NCI-H1417 treated with DMSO at 0.1 percent for 48 hours (cell line): ENCODE results near the gene DCANP1.

Experiments
- DNase-seq: peaks from one replicate; lab custom pipeline; 2025; lab: John Stamatoyannopoulos, UW

The DCANP1 gene

DNA sequence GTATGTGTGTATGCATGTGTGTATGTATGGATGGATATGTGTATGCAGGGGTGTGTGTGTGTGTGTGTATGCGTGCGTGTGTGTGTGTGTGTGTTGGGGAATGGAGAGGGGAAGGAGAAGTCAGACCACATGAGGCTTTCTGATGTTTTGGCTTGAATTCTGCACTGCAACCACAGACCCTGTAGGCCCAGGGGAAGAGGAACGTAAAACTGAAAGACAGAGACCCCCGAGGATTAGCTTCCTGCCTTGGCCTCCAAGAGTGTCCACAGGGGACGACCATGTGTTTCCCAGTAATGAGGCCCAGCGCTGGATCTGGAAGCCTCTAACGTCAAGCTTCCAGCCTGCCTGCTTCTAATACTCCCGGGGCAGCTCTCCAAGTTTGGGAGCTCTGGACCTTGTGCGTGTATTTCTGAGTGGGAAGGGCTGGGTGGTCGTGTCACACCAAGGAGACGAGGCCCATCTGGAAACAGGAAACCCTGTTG lies 5.8 kb downstream of the DCANP1 start:
- DNase-seq = no peak

DNA sequence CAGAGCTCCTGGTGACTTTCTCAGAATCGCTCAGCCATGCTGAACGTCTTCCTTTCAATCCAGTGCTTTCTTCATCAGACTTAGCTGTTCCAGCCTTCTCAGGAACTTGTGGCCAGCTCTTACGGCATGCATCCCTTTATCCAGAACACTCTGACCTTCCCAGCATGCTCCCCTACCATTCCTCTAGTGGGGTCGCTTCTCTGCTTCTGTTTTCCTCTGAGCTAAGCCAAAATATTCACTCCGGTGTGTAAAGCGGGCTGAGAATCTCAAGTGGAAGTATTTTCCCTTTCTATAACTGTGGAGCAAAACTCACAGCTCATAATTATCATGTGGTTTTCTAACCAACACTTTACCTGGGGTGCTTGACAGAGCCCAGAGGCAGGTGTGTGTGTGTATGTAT lies 6.2 kb downstream of the DCANP1 start:
- no peak for DNase-seq

DNA sequence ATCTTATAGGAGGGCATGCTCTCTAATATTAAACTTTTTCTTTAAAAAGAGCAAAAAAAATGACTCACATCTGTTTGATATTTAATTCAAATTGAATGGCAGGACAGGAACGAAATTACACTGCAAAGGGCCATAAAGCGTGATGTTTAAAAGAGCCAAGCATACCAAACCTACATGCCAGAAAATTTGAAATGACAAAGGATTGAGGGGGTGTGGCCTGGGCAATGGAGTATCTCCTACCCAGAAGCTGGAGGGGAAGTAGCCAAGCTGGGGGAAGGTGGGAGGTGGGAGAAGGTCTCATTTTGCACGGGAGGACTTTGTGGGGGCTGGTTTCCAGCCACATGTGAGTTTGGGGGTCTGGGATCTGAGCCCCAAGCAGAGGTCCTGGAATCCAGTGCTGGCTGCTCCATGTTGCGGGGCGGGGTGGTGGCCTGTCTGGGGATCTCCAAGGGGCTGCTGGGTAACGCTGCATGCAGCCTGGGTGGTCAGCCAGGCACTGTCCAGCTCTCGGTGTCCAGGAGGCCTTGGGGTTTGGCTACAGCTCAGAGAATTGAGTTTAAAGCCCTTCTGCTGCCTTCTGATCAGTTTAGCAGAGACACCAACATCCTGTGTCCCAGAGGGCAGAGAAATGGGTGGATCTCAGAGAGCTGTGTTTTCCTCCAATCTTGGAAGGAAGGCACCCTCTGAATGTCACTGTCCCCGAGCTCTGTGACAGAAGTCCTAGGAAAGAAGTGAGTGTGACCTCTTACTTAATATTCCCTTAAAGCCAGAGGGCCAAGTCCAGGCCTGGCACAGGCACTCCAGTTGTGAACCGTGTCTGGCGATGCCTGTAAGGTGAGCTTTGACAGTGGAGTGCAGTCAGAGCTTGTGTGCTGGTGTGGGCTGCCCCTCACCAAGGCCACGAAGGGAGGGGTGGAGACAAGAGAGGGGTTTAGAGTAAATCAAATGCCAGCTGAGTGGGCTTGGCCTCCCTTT lies 7.6 kb downstream of the DCANP1 start:
- DNase-seq = no peak

GRCh38 chr5:135438636-135439221 lies 8.4 kb downstream of the DCANP1 start:
- no peak for DNase-seq

- no peak for DNase-seq
Observed at GRCh38 chr5:135437796-135438560, 9.2 kb downstream of the DCANP1 start.

GRCh38 chr5:135437422-135437795 lies 9.7 kb downstream of the DCANP1 start:
- DNase-seq = no peak

DNA sequence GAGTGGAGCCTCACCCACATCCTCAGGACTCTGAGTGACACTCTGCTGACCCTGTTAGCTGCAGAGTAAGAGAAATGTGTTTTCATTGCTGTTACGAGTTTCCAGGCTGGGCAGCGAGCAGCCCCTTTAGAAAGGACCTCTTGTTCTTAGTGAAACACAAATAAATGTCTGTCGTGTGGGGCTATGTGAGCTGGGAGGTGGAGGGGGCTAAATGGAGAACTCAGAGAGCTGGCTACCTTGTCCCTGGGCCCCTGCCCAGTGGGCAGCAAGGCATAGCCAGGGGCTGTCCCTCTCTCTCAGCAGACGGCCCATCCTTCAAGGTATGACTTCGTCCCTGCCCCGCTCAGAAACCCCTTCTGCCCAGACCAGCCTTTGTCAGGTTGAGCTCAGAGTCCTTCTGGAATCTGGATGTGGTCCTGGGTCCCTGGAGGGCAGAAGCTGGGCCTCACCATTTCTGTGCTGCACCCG lies 10.2 kb downstream of the DCANP1 start:
- DNase-seq = no peak

GRCh38 chr5:135435467-135436330 lies 11.4 kb downstream of the DCANP1 start:
- DNase-seq = no peak

DNA sequence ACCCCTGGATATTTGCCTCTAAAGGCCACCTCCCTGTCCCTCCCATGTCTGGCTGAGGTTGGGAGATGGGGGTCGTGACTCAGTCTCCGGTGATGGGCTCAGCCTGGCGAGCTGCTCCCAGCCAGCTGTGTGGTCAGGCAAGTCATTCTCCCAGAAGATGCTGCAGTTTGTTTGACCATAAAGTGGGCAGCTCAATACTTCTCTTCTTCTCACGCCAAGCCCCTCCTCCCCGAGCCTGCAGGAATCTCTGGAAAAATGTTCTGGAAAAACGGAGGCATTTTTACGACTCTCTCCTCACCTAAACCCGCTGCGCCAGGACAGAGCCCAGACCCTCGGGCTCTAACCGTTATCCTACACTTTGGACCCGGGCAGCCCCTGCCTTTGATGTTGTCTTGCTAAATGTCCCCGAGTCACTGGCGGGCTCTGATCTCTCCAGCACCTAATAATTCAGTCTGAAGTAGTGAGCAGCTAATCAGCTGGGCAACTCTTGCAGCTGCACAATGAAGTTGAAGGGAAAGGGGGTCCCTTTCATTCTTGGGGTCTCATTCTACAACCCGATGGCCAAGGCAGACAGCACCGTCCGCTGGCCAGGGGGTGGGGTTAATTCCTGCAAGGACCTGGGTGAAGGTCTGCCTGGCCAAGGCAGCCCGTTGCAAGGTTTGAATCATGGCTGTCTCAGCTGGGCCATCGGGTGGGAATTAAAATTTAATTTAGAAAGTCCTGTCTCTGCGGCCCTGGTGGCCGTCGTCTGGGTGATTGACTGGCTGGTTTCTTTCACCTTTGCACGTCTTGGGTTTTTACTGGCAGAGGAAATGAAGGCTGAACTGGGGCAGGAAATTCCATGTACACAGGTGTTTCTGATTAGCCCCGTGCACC lies 12.3 kb downstream of the DCANP1 start:
- DNase-seq = no peak

GRCh38 chr5:135433681-135434426 lies 13.3 kb downstream of the DCANP1 start:
- no peak for DNase-seq

GRCh38 chr5:135432113-135432512 lies 15.0 kb downstream of the DCANP1 start:
- DNase-seq = no peak

DNA sequence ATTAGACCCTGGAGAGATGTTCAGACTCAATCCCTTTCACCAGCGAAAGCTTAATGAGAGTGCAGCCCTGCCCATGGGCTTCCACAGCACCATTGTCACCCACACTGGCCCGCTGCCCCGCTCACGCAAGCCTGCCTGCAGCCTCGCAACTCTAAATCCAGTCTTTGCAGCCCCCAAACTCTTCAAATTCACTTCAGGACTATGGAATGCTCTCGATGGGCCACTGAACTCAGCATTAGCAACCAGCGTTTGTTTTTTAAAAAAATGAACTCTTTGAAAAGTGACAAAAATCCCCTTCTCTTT lies 17.1 kb downstream of the DCANP1 start:
- no peak for DNase-seq

DNA sequence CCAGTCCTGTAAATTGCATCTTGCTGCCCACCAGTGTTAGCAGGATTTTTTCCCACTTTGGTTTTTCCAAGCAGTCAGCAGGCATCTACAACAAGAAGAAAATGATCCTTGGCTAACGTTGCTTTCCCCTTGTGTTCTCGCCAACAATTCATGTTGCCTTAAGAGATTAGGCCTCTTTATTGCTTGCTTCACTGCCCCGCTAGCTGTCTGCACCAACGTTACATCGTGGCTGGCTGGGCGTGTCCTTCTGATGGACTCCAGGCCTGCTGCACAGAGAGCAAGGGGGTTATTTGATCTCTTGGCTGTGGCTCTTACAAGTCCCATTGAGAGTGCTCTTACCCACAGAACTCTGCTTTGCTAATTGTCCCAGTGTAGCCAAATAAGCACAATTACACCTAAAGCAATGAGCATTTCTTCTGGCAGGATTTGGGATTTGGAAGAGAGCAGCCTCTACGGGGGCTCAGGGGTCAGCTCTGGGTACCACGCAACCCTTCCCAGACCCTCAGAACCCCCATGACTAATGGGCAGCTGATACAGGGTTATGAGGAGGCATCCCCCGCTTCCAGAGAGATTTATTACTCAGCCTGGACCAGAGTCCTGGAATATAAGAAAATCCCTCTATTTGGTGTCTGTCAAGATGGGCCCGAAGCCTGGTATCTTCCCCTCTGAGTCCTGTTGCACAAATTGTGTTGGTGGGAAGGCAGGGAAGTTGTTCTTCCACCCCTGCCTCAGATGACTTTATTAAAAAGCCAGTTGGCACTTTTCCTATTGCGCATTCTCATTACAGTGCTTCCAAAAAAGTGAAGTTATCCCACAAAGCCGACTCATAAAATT lies 17.6 kb downstream of the DCANP1 start:
- no peak for DNase-seq

- no peak for DNase-seq
Observed at GRCh38 chr5:135428586-135428985, 18.6 kb downstream of the DCANP1 start.

DNA sequence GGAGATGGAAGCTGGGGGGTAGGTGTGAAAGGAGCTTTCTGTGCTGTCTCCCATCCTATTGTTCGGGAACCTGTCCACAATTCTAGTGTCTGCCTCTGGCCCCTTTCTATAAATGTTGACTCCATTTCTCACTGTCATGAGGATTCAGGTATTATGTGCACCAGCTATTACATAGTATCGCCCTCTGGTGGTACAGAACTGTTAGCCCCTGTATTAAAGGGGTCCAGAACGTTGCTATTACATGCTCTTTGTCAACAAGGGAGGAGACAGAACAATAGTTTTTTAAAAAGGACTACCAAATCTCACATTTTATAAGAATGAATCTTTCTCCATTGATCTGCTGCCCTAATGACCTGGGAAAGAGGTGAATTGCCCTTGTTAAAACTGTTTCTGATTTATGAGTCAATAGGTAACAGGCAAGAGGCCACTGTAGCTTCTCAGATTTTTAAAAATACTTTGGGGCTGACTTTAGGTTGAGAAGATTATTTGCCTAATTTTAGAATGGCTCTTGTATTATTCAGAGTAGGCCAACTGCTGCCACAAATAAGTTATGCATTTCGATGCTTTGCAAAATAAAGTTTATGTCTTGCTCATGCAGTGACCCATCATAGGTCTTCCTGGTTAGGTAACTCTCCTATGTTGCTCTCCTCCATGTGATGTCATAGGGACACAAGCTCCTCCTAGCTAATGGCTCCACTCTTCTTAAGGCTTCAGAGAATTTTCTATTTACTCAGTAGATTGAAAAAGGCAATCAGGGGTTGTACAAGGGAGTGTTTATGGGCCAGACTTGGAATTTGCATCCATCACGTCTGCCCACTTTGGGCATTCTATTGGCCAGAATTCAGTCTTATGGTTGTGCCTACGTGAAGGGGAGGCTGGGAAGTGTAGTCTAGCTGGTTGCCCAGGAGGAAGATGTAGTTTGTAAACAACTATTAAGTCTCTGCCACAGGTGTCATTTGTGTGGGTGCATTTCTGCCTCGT lies 20.8 kb downstream of the DCANP1 start:
- peak; percentile 13 for DNase-seq

DNA sequence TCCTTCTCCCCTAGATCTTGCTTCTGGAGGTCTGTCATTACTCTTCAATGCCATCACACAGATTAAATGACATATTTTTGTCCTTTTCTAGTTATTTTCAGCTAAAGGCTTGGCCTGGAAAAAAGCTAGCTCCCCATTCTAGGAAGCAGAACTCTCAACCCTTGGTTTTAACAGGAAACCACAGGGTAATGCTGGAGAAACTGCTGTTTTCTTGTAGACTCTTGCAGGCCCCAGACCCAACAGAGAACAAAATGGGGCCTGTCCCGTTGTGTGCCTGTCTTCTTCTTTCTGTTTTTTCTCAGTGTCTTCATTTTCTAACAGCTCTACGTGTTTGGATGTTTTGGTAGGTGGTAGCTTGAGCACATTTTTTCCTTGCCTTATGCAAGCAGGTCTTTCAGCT lies 21.5 kb downstream of the DCANP1 start:
- no peak for DNase-seq

GRCh38 chr5:135423846-135424168 lies 23.3 kb downstream of the DCANP1 start:
- no peak for DNase-seq
